GM23248 (cell line): ENCODE data around the gene ERVMER34-1. TPM values are rescaled to one million over a fixed set of nuclear protein-coding genes. Genes with fewer than 3 reads are reported as not detected.

ENCODE experiments used
- DNase-seq: peaks from one replicate; pipeline ENCODE4 v3.0.0-alpha.2; 2015
- H2AFZ ChIP-seq: fragments of 200-600 bp; sonication (generic); 2 replicates; pipeline ENCODE4 v1.6.1; 2016; ENCODE audit warnings: antibody characterized with exemption
- H3F3A ChIP-seq: fragments of 200-600 bp; sonication (generic); 2 replicates; pipeline ENCODE4 v1.6.1; 2016; ENCODE audit warnings: mild to moderate bottlenecking, antibody characterized with exemption, mixed run types; ENCODE audit not compliant: insufficient read depth
- H3K27ac ChIP-seq: fragments of 200-600 bp; sonication (generic); 2 replicates; pipeline ENCODE4 v1.5.1; 2016; ENCODE audit warnings: mild to moderate bottlenecking
- H3K27me3 ChIP-seq: fragments of 200-600 bp; sonication (generic); replicated peaks from 2 replicates; pipeline ENCODE4 v1.6.1; 2016; ENCODE audit warnings: mild to moderate bottlenecking; ENCODE audit not compliant: insufficient read depth
- H3K36me3 ChIP-seq: fragments of 200-600 bp; sonication (generic); 2 replicates; pipeline ENCODE4 v1.6.1; 2016; ENCODE audit warnings: low read depth, mild to moderate bottlenecking
- H3K4me1 ChIP-seq: fragments of 200-600 bp; sonication (generic); 2 replicates; pipeline ENCODE4 v1.6.1; 2016; ENCODE audit warnings: mild to moderate bottlenecking; ENCODE audit not compliant: insufficient read depth
- H3K4me2 ChIP-seq: fragments of 200-600 bp; sonication (generic); one replicate; pipeline ENCODE4 v1.6.1; 2016; ENCODE audit warnings: mild to moderate bottlenecking; ENCODE audit not compliant: unreplicated experiment
- H3K4me3 ChIP-seq: fragments of 200-600 bp; sonication (generic); 2 replicates; pipeline ENCODE4 v1.5.1; 2016; ENCODE audit warnings: mild to moderate bottlenecking
- H3K79me2 ChIP-seq: fragments of 200-600 bp; sonication (generic); 2 replicates; pipeline ENCODE4 v1.6.1; 2016; ENCODE audit warnings: mild to moderate bottlenecking; ENCODE audit not compliant: insufficient read depth
- H3K9ac ChIP-seq: fragments of 200-600 bp; sonication (generic); 2 replicates; pipeline ENCODE4 v1.6.1; 2016; ENCODE audit warnings: mild to moderate bottlenecking
- H3K9me2 ChIP-seq: fragments of 200-600 bp; sonication (generic); 2 replicates; pipeline ENCODE4 v1.6.1; 2016; ENCODE audit warnings: mixed run types, mild to moderate bottlenecking, moderate library complexity; ENCODE audit not compliant: insufficient read depth
- H3K9me3 ChIP-seq: fragments of 200-600 bp; sonication (generic); one replicate; pipeline ENCODE4 v1.6.1; 2017; ENCODE audit warnings: low read depth
- H4K20me1 ChIP-seq: fragments of 200-600 bp; sonication (generic); 2 replicates; pipeline ENCODE4 v1.6.0; 2016; ENCODE audit not compliant: insufficient read depth
- EZH2 ChIP-seq: fragments of 200-600 bp; sonication (generic); IDR thresholded peaks from 2 replicates; pipeline ENCODE4 v1.6.1; 2018; ENCODE audit warnings: antibody characterized with exemption, mild to moderate bottlenecking; ENCODE audit not compliant: insufficient read depth, poor library complexity, severe bottlenecking
- EZH2phosphoT487 ChIP-seq: fragments of 200-600 bp; sonication (generic); IDR thresholded peaks from 2 replicates; pipeline ENCODE4 v1.6.1; 2018; ENCODE audit warnings: antibody characterized with exemption, moderate library complexity, mild to moderate bottlenecking, low read depth; ENCODE audit not compliant: insufficient read depth
- WGBS, 2 experiments: methylation state at CpG; one replicate each; pipeline ENCODE4 v1.1.6; 2015 to 2017; ENCODE audit warnings: low lambda C conversion rate in 2 of 2, low coverage in 1 of 2; ENCODE audit errors: missing lambda C conversion rate in 2 of 2; 5-methylcytosine and 5-hydroxymethylcytosine counted together
- in situ Hi-C: fragments of 300-500 bp; cut with MboI; formaldehyde crosslinking; loops from 2 replicates; pipeline ENCODE4 v1.15.0; 2020
- polyA plus RNA-seq: library from polyadenylated mRNA; unstranded; fragments of >200 nt; fragmentation: Nextera tagmentation; extraction: Ambion mirVana; gene quantifications from 2 replicates; pipeline ENCODE4 v1.2.1, GENCODE V29; 2016
- total RNA-seq: library from RNA; depleted of rRNA; stranded (reverse); fragments of >200 nt; shearing (Covaris generic); gene quantifications from 2 replicates; pipeline ENCODE4 v1.2.3, GENCODE V29; 2014

The ERVMER34-1 gene
- total and polyA plus RNA-seq, 2 experiments from 2014 or later: not detected

- H3K4me1 ChIP-seq: no peaks in the 10 kb centered on the region
- no peaks in the 10 kb centered on the region for H3K36me3 ChIP-seq
- no peaks in the 10 kb centered on the region for H3K9me2 ChIP-seq
- no peaks in the 10 kb centered on the region for H3K9me3 ChIP-seq
- H3F3A ChIP-seq: no peaks in the 10 kb centered on the region
- no peak overlapping the region for H3K9ac ChIP-seq
- no peak for DNase-seq
- H2AFZ ChIP-seq: no peak overlapping the region
- TF ChIP-seq EZH2phosphoT487 (no peak), EZH2 (no peak)
- no peaks in the 10 kb centered on the region for H3K79me2 ChIP-seq
- no peak overlapping the region for H3K27ac ChIP-seq
- no peak overlapping the region for H3K4me2 ChIP-seq
- no peaks in the 10 kb centered on the region for H4K20me1 ChIP-seq
- 69 to 75% methylated on average over 8 of the region's 8 CpGs for WGBS, 2 experiments
- peaks cover 5% of the 10 kb centered on the region; the same call in 1 of the 2 replicates for H3K27me3 ChIP-seq
- in situ Hi-C loops: no loop called here
- H3K4me3 ChIP-seq: no peak overlapping the region
These were observed 9.0 kb upstream of the ERVMER34-1 start for GRCh38 chr4:52760256-52760655.

GRCh38 chr4:52755426-52755825, 4.2 kb upstream of the ERVMER34-1 start:
- Histone ChIP-seq H3K4me3 (no peak overlapping the region), H3K4me2 (no peak overlapping the region), H3K27ac (no peak overlapping the region), H4K20me1 (no peaks in the 10 kb centered on the region), H3K9me2 (no peaks in the 10 kb centered on the region), H3K9ac (no peak overlapping the region), H3K9me3 (no peaks in the 10 kb centered on the region), H3K4me1 (no peaks in the 10 kb centered on the region), H2AFZ (no peak overlapping the region), H3K79me2 (no peaks in the 10 kb centered on the region), H3F3A (no peaks in the 10 kb centered on the region), H3K36me3 (no peaks in the 10 kb centered on the region), H3K27me3 (peaks cover 30% of the 10 kb centered on the region)
- in situ Hi-C loops: no loop called here
- no peak for DNase-seq
- TF ChIP-seq EZH2phosphoT487: no peak
- no peak for TF ChIP-seq EZH2

- Histone ChIP-seq H3K27ac (no peak overlapping the region), H3K4me2 (no peak overlapping the region), H3K4me3 (no peak overlapping the region), H2AFZ (no peak overlapping the region), H3F3A (no peaks in the 10 kb centered on the region), H3K9me3 (no peaks in the 10 kb centered on the region), H4K20me1 (no peaks in the 10 kb centered on the region), H3K36me3 (no peaks in the 10 kb centered on the region), H3K4me1 (no peaks in the 10 kb centered on the region), H3K9ac (no peak overlapping the region), H3K9me2 (no peaks in the 10 kb centered on the region), H3K27me3 (peaks cover 30% of the 10 kb centered on the region), H3K79me2 (no peaks in the 10 kb centered on the region)
- in situ Hi-C loops: no loop called here
- TF ChIP-seq EZH2: no peak
- TF ChIP-seq EZH2phosphoT487: no peak
- DNase-seq: no peak
- 74% methylated on average over 6 of the region's 6 CpGs for WGBS, 2 experiments
These were observed 1.7 kb upstream of the ERVMER34-1 start for GRCh38 chr4:52752936-52753335.

- Histone ChIP-seq H2AFZ (peak overlapping the region; percentile 90), H3K4me3 (peak overlapping the region; percentile 76), H4K20me1 (no peaks in the 10 kb centered on the region), H3K79me2 (no peaks in the 10 kb centered on the region), H3F3A (no peaks in the 10 kb centered on the region), H3K9me3 (no peaks in the 10 kb centered on the region), H3K9ac (no peak overlapping the region), H3K27me3 (peaks cover 30% of the 10 kb centered on the region), H3K4me2 (peak overlapping the region; percentile 90), H3K9me2 (no peaks in the 10 kb centered on the region), H3K27ac (no peak overlapping the region), H3K36me3 (no peaks in the 10 kb centered on the region), H3K4me1 (no peaks in the 10 kb centered on the region)
- no peak for TF ChIP-seq EZH2
- in situ Hi-C loops: no loop called here
- no peak for DNase-seq
- WGBS, 2 experiments: 13 to 29% methylated on average over 21 to 22 of the region's 26 CpGs
These were observed 274 bp upstream of the ERVMER34-1 start for GRCh38 chr4:52751487-52751911.

GRCh38 chr4:52750213-52750612, 1.0 kb downstream of the ERVMER34-1 start:
- H3K27ac ChIP-seq: no peak overlapping the region
- H3K36me3 ChIP-seq: no peaks in the 10 kb centered on the region
- H3K4me3 ChIP-seq: no peak overlapping the region
- DNase-seq: no peak
- no peaks in the 10 kb centered on the region for H3F3A ChIP-seq
- in situ Hi-C loops: no loop called here
- H3K9me2 ChIP-seq: no peaks in the 10 kb centered on the region
- H3K9me3 ChIP-seq: no peaks in the 10 kb centered on the region
- 95 to 99% methylated on average over 11 of the region's 11 CpGs for WGBS, 2 experiments
- H2AFZ ChIP-seq: no peak overlapping the region
- H3K4me2 ChIP-seq: no peak overlapping the region
- no peaks in the 10 kb centered on the region for H4K20me1 ChIP-seq
- H3K27me3 ChIP-seq: peaks cover 30% of the 10 kb centered on the region
- no peak overlapping the region for H3K9ac ChIP-seq
- no peaks in the 10 kb centered on the region for H3K4me1 ChIP-seq
- TF ChIP-seq EZH2 (no peak), EZH2phosphoT487 (no peak)
- H3K79me2 ChIP-seq: no peaks in the 10 kb centered on the region
